ENCODE measurements around the gene SNAPC2.

GRCh38 chr19:7969555-7969939 lies 49.4 kb downstream of the SNAPC2 start:
- no peak for TF ChIP-seq CTCF (IDR thresholded peaks at IDR 0.05)
- TF ChIP-seq TAF1 (IDR thresholded peaks at IDR 0.05; ENCODE audit: borderline replicate concordance, low read depth, low read length) = no peak
- no peak for TF ChIP-seq FOXJ3 (CRISPR knock-in tag; IDR thresholded peaks at IDR 0.05)
- no peak for TF ChIP-seq ELF1 (IDR thresholded peaks at IDR 0.05)
- TF ChIP-seq NFIC (IDR thresholded peaks at IDR 0.05; ENCODE audit: borderline replicate concordance) = no peak
- TF ChIP-seq MAX (IDR thresholded peaks at IDR 0.05; ENCODE audit: low read depth) = no peak
- TF ChIP-seq EP300 (IDR thresholded peaks at IDR 0.05; ENCODE audit: borderline replicate concordance in 1 of 2, low read depth in 1 of 2, low read length in 1 of 2) = no peak
- TF ChIP-seq POLR2AphosphoS5 (IDR thresholded peaks at IDR 0.05; ENCODE audit: low read depth, low read length) = no peak
- TF ChIP-seq SMC3 (IDR thresholded peaks at IDR 0.05; ENCODE audit: low read depth, low read length) = no peak
- no peak for TF ChIP-seq IRF3 (IDR thresholded peaks at IDR 0.05; ENCODE audit: low read depth, low read length)
- TF ChIP-seq SIN3A (IDR thresholded peaks at IDR 0.05; ENCODE audit: borderline replicate concordance, low read depth, low read length) = no peak
